Measurements from ENCODE around the gene CHRM4. TPM values are rescaled to one million over a fixed set of nuclear protein-coding genes. Genes with fewer than 3 reads are reported as not detected.

CHRM4 gene
- not detected in 2 replicates for total RNA-seq (2014; rRNA removed; shearing (Covaris generic); ENCODE audit: low replicate concordance)

DNA sequence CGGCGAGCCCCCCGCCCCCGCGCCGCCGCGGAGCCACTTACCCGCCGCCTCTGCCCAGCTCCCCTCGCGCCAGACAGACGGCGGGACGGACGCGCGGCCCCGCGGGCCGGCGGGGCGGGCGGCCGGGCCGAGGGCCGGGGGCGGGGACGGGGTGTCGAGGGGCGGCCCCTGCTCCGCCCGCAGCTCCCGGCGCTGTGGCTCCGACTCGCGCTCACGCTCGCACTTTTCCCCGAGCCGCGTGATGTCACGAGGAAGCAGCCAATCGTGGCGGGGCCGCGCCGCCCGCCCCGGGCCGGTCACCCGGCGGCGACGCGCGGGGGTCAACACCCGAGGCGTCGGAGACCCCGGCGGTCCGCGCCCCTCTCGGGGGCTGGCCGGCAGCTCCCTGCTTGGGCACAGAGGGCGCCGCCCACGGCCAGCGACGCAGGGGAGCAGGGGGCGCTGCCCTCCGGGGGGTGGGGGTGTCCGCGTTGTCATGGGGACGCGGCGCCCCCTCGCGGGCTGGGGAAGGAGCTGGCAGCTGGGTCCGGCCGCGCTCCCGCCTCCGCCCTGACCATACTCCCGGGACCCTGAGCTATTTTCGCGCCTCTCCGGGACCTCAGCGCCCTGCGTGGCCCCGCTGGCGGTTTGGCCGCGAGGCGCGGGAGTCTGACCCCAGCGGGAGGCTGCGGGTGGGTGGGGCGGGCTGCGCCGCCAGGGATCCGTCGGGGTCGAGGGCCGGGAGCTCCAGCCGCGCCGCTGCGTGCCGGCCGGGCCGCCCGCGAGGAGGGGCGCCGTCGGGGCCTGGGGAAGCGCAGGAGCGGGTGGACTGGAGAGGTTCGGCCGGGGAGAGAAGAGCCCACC, at the start of gene CHRM4:
Gene CHRM4, minus strand, starts transcription at position 199 of the 843 bp plus-strand sequence. CDS start 5,219 bp downstream, outside the sequence.
- Histone ChIP-seq H3K9me3 (ENCODE audit: low read length) (no peaks in the 10 kb centered on the region), H3K79me2 (ENCODE audit: low read length) (no peaks in the 10 kb centered on the region), H3K4me1 (ENCODE audit: low read length) (peaks cover 30% of the 10 kb centered on the region), H3K9ac (ENCODE audit: low read length) (0 out of 2 replicates have a peak within 1 kb of the TSS, but pooled peaks have one; percentile 27), H3K36me3 (ENCODE audit: insufficient read depth, low read length) (no peaks in the 10 kb centered on the region), H3K4me3 (ENCODE audit: low read length) (peak within 1 kb of the TSS; percentile 64; the same call in 1 of the 2 replicates), H3K27me3 (ENCODE audit: low read length) (no peaks in the 10 kb centered on the region), H3K4me2 (ENCODE audit: low read depth, low read length, poor library complexity, severe bottlenecking) (peak within 1 kb of the TSS; percentile 58), H4K20me1 (ENCODE audit: insufficient read depth, low read depth, low read length) (peaks cover 14% of the 10 kb centered on the region), H3K27ac (ENCODE audit: low read length) (no peak within 1 kb of the TSS), H3K9me2 (replicated peaks; ENCODE audit: insufficient read depth, low read length) (no peaks in the 10 kb centered on the region), H2AFZ (ENCODE audit: low read length) (no peak within 1 kb of the TSS)
- peak; percentile 77 for DNase-seq

GRCh38 chr11:46438211-46438610, 46.6 kb upstream of the CHRM4 start:
- Histone ChIP-seq H3K36me3 (ENCODE audit: insufficient read depth, low read length) (no peaks in the 10 kb centered on the region), H3K4me2 (ENCODE audit: low read depth, low read length, poor library complexity, severe bottlenecking) (no peak overlapping the region)

DNA sequence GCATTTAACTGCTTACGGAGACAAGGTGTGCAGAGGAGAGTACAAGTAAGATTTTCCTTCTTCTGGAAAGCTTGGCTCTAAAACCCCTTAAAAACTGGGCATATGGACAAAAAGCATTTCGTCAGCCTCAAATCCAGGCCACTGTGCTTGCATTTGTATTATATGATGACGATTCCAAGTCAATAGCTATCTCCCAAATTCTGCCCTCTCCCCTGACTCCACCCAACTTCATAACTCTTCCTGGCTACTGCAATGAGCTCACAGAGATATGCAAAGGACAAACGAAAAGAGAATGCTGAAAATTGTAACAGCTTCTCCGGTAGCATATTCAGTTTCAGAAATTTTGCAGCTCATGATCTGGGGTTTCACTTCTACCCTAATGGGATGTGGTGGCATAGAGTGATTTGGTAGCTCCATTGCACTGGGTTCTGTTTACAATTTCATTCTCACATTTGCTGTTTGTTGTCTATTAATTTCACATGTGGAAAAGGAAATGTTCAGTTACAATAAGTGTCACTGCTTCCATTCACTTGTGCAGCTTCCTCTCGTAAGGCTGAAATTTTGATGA, 45.6 kb upstream of the CHRM4 start:
- H3K9me2 ChIP-seq (replicated peaks; ENCODE audit: insufficient read depth, low read length), result no peaks in the 10 kb centered on the region
- H3K79me2 ChIP-seq (ENCODE audit: low read length), result no peaks in the 10 kb centered on the region
- H4K20me1 ChIP-seq (ENCODE audit: insufficient read depth, low read depth, low read length), result no peaks in the 10 kb centered on the region
- no peak for DNase-seq
- no peaks in the 10 kb centered on the region for H3K27me3 ChIP-seq (ENCODE audit: low read length)
- no peaks in the 10 kb centered on the region for H3K36me3 ChIP-seq (ENCODE audit: insufficient read depth, low read length)
- no peak overlapping the region for H3K27ac ChIP-seq (ENCODE audit: low read length)
- no peak overlapping the region for H3K4me2 ChIP-seq (ENCODE audit: low read depth, low read length, poor library complexity, severe bottlenecking)
- H2AFZ ChIP-seq (ENCODE audit: low read length), result no peak overlapping the region
- H3K9ac ChIP-seq (ENCODE audit: low read length), result no peak overlapping the region
- H3K4me1 ChIP-seq (ENCODE audit: low read length), result no peaks in the 10 kb centered on the region
- H3K9me3 ChIP-seq (ENCODE audit: low read length), result no peaks in the 10 kb centered on the region
- H3K4me3 ChIP-seq (ENCODE audit: low read length), result no peak overlapping the region

More at GRCh38 chr11:46438211-46438610, 46.6 kb upstream of the CHRM4 start:
- no peak overlapping the region for H3K9ac ChIP-seq (ENCODE audit: low read length)
- H3K9me2 ChIP-seq (replicated peaks; ENCODE audit: insufficient read depth, low read length), result no peaks in the 10 kb centered on the region
- H3K79me2 ChIP-seq (ENCODE audit: low read length), result no peaks in the 10 kb centered on the region
- no peak overlapping the region for H2AFZ ChIP-seq (ENCODE audit: low read length)
- H3K4me3 ChIP-seq (ENCODE audit: low read length), result no peak overlapping the region
- H4K20me1 ChIP-seq (ENCODE audit: insufficient read depth, low read depth, low read length), result no peaks in the 10 kb centered on the region
- no peaks in the 10 kb centered on the region for H3K27me3 ChIP-seq (ENCODE audit: low read length)
- H3K9me3 ChIP-seq (ENCODE audit: low read length), result no peaks in the 10 kb centered on the region
- no peak overlapping the region for H3K27ac ChIP-seq (ENCODE audit: low read length)
- no peak for DNase-seq
- no peaks in the 10 kb centered on the region for H3K4me1 ChIP-seq (ENCODE audit: low read length)

DNA sequence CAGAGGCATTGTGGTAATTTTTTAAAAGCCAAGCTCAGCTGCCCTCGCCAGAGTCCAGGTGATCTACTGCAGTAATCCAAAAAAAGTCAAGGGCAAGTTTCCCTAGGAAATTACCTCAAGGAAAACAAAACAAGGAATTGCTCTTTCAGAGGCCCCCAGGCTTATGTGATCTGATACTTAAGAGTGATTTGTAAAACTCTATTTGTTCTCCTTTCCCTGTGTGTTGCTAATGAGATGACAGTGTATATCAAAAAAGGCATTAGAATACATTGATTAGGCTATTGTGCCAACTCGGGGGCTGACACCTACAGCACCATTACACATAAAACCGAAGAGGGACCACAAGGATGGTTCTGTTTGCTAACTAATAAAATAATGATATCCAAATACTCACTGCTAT, 44.5 kb upstream of the CHRM4 start:
- Histone ChIP-seq H3K9ac (ENCODE audit: low read length) (no peak overlapping the region), H3K27ac (ENCODE audit: low read length) (no peak overlapping the region)

GRCh38 chr11:46435679-46436078, 44.1 kb upstream of the CHRM4 start:
- Histone ChIP-seq H3K27ac (ENCODE audit: low read length) (no peak overlapping the region), H3K36me3 (ENCODE audit: insufficient read depth, low read length) (no peaks in the 10 kb centered on the region), H4K20me1 (ENCODE audit: insufficient read depth, low read depth, low read length) (no peaks in the 10 kb centered on the region), H3K4me2 (ENCODE audit: low read depth, low read length, poor library complexity, severe bottlenecking) (no peak overlapping the region), H3K4me3 (ENCODE audit: low read length) (no peak overlapping the region), H2AFZ (ENCODE audit: low read length) (no peak overlapping the region), H3K79me2 (ENCODE audit: low read length) (no peaks in the 10 kb centered on the region), H3K9me3 (ENCODE audit: low read length) (no peaks in the 10 kb centered on the region), H3K4me1 (ENCODE audit: low read length) (no peaks in the 10 kb centered on the region), H3K27me3 (ENCODE audit: low read length) (no peaks in the 10 kb centered on the region), H3K9ac (ENCODE audit: low read length) (no peak overlapping the region), H3K9me2 (replicated peaks; ENCODE audit: insufficient read depth, low read length) (no peaks in the 10 kb centered on the region)
- DNase-seq, result no peak

More for the DNA sequence above, 44.5 kb upstream of the CHRM4 start:
- no peak for DNase-seq
- Histone ChIP-seq H3K79me2 (ENCODE audit: low read length) (no peaks in the 10 kb centered on the region), H2AFZ (ENCODE audit: low read length) (no peak overlapping the region), H3K36me3 (ENCODE audit: insufficient read depth, low read length) (no peaks in the 10 kb centered on the region), H3K4me1 (ENCODE audit: low read length) (no peaks in the 10 kb centered on the region), H3K9me3 (ENCODE audit: low read length) (no peaks in the 10 kb centered on the region), H3K4me2 (ENCODE audit: low read depth, low read length, poor library complexity, severe bottlenecking) (no peak overlapping the region), H3K27me3 (ENCODE audit: low read length) (no peaks in the 10 kb centered on the region), H3K9me2 (replicated peaks; ENCODE audit: insufficient read depth, low read length) (no peaks in the 10 kb centered on the region), H4K20me1 (ENCODE audit: insufficient read depth, low read depth, low read length) (no peaks in the 10 kb centered on the region), H3K4me3 (ENCODE audit: low read length) (no peak overlapping the region)

DNA sequence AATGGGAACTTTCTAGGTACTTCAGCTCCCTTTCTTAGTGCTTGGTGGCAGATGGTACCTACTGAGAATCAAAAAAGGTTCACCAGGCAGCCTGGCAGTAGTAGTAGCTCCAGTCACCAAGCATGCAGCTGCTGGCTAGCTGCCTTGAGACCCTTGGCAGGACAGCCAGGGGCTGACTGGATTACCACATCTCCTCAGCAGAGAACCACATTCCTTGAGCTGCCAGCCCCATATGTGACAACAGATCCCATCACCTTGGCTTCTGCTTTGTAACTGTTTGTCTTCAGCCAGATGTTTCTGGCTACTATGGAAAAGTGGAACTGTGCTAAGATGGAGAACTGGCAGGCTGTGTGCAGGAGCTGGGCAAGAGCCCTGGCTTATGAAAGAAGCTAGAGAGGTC, 39.6 kb upstream of the CHRM4 start:
- no peak for DNase-seq
- Histone ChIP-seq H4K20me1 (ENCODE audit: insufficient read depth, low read depth, low read length) (no peaks in the 10 kb centered on the region), H3K4me3 (ENCODE audit: low read length) (no peak overlapping the region), H3K79me2 (ENCODE audit: low read length) (no peaks in the 10 kb centered on the region), H3K4me2 (ENCODE audit: low read depth, low read length, poor library complexity, severe bottlenecking) (no peak overlapping the region), H3K4me1 (ENCODE audit: low read length) (no peaks in the 10 kb centered on the region), H2AFZ (ENCODE audit: low read length) (no peak overlapping the region), H3K27ac (ENCODE audit: low read length) (no peak overlapping the region), H3K36me3 (ENCODE audit: insufficient read depth, low read length) (no peaks in the 10 kb centered on the region), H3K9me2 (replicated peaks; ENCODE audit: insufficient read depth, low read length) (no peaks in the 10 kb centered on the region), H3K9ac (ENCODE audit: low read length) (no peak overlapping the region), H3K9me3 (ENCODE audit: low read length) (no peaks in the 10 kb centered on the region), H3K27me3 (ENCODE audit: low read length) (no peaks in the 10 kb centered on the region)

GRCh38 chr11:46429717-46430116, 38.1 kb upstream of the CHRM4 start:
- no peaks in the 10 kb centered on the region for H3K36me3 ChIP-seq (ENCODE audit: insufficient read depth, low read length)
- H3K4me2 ChIP-seq (ENCODE audit: low read depth, low read length, poor library complexity, severe bottlenecking), result no peak overlapping the region
- H4K20me1 ChIP-seq (ENCODE audit: insufficient read depth, low read depth, low read length), result no peaks in the 10 kb centered on the region
- no peaks in the 10 kb centered on the region for H3K4me1 ChIP-seq (ENCODE audit: low read length)
- no peaks in the 10 kb centered on the region for H3K9me2 ChIP-seq (replicated peaks; ENCODE audit: insufficient read depth, low read length)
- H3K9ac ChIP-seq (ENCODE audit: low read length), result no peak overlapping the region
- H3K4me3 ChIP-seq (ENCODE audit: low read length), result no peak overlapping the region
- H2AFZ ChIP-seq (ENCODE audit: low read length), result no peak overlapping the region
- DNase-seq, result no peak
- H3K79me2 ChIP-seq (ENCODE audit: low read length), result no peaks in the 10 kb centered on the region
- H3K27me3 ChIP-seq (ENCODE audit: low read length), result no peaks in the 10 kb centered on the region
- no peak overlapping the region for H3K27ac ChIP-seq (ENCODE audit: low read length)
- no peaks in the 10 kb centered on the region for H3K9me3 ChIP-seq (ENCODE audit: low read length)

DNA sequence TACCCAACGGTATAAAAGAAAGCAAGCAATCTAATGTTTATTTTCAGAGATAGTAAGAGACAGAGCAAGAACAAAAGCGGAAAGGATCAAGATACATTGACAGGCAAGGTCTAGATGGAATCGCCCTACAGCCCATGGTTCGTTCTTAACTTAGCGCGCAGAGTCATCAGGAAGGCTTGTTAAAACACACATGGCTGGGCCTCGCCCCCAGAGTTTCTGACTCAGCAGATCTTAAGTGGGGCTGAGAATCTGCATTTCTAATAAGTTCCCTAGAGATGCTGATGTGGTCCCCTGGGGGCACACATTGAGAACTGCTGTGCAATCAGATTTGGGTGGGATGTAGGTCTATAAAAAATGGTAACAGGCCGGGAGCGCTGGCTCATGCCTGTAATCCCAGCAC, 35.8 kb upstream of the CHRM4 start:
- Histone ChIP-seq H2AFZ (ENCODE audit: low read length) (no peak overlapping the region), H3K27me3 (ENCODE audit: low read length) (no peaks in the 10 kb centered on the region), H3K9me2 (replicated peaks; ENCODE audit: insufficient read depth, low read length) (no peaks in the 10 kb centered on the region), H3K4me3 (ENCODE audit: low read length) (no peak overlapping the region), H3K9ac (ENCODE audit: low read length) (no peak overlapping the region), H3K27ac (ENCODE audit: low read length) (no peak overlapping the region), H3K36me3 (ENCODE audit: insufficient read depth, low read length) (no peaks in the 10 kb centered on the region), H3K79me2 (ENCODE audit: low read length) (no peaks in the 10 kb centered on the region), H3K4me1 (ENCODE audit: low read length) (no peaks in the 10 kb centered on the region), H3K4me2 (ENCODE audit: low read depth, low read length, poor library complexity, severe bottlenecking) (no peak overlapping the region), H4K20me1 (ENCODE audit: insufficient read depth, low read depth, low read length) (no peaks in the 10 kb centered on the region), H3K9me3 (ENCODE audit: low read length) (no peaks in the 10 kb centered on the region)
- DNase-seq, result peak; percentile 49
